ENCODE measurements around the gene SMG6. TPM values are rescaled to one million over a fixed set of nuclear protein-coding genes. Genes with fewer than 3 reads are reported as not detected.

Gene SMG6
- total RNA-seq, 2 donors from 2014 or later = 18.3 to 23.6 TPM

GRCh38 chr17:2054512-2055291 lies 248.9 kb downstream of the SMG6 start, which contains the start of gene HIC1:
TSS of gene HIC1 (plus strand) at chr17:2055103. CDS start at chr17:2056691, 1,588 bp downstream.
- Histone ChIP-seq H3K36me3 (no peaks in the 10 kb centered on the region), H3K4me3 (peak within 1 kb of the TSS; percentile 59), H3K9me3 (no peaks in the 10 kb centered on the region), H3K4me1 (peaks cover 16% of the 10 kb centered on the region), H3K27me3 (peaks cover 54% of the 10 kb centered on the region), H3K27ac (peak within 1 kb of the TSS; percentile 79), H3K9ac (ENCODE audit: low read depth in 2 of 2, low read length in 2 of 2) (peak within 1 kb of the TSS; percentile 40 to 76)
- intact Hi-C loops (cut with DNase I) = loop anchor here (2.0 to 10.0 kb wide), 3 partner anchors 118 to 220 kb away; no protein-coding TSS in a partner anchor
- DNase-seq = peak; percentile 71
- peak; percentile 97 for TF ChIP-seq CTCF (IDR thresholded peaks at IDR 0.05)

- peaks cover 18% of the 10 kb centered on the region for H3K4me1 ChIP-seq
- DNase-seq = no peak
- no peak for TF ChIP-seq CTCF (IDR thresholded peaks at IDR 0.05)
- no peaks in the 10 kb centered on the region for H3K9me3 ChIP-seq
- peak overlapping the region; percentile 59 for H3K4me3 ChIP-seq
- peaks cover 54% of the 10 kb centered on the region for H3K27me3 ChIP-seq
- H3K36me3 ChIP-seq = no peaks in the 10 kb centered on the region
- intact Hi-C loops (cut with DNase I) = loop anchor here (2.0 to 10.0 kb wide), 2 partner anchors 189 to 221 kb away; no protein-coding TSS in a partner anchor
- peak overlapping the region; percentile 79 for H3K27ac ChIP-seq
- H3K9ac ChIP-seq (ENCODE audit: low read depth in 2 of 2, low read length in 2 of 2) = peak overlapping the region; percentile 40 to 53
Measured at GRCh38 chr17:2054262-2054511, 249.4 kb downstream of the SMG6 start.

GRCh38 chr17:2053380-2054261 lies 250.0 kb downstream of the SMG6 start:
- H3K27me3 ChIP-seq = peaks cover 54% of the 10 kb centered on the region
- no peaks in the 10 kb centered on the region for H3K9me3 ChIP-seq
- intact Hi-C loops (cut with DNase I) = loop anchor here (2.0 to 10.0 kb wide), 2 partner anchors 189 to 221 kb away; no protein-coding TSS in a partner anchor
- peak overlapping the region; percentile 79 for H3K27ac ChIP-seq
- peaks cover 19% of the 10 kb centered on the region for H3K4me1 ChIP-seq
- H3K4me3 ChIP-seq = peak overlapping the region; percentile 59
- peak overlapping the region; percentile 40 to 53 for H3K9ac ChIP-seq (ENCODE audit: low read depth in 2 of 2, low read length in 2 of 2)
- peak; percentile 76 for DNase-seq
- no peaks in the 10 kb centered on the region for H3K36me3 ChIP-seq
- peak; percentile 61 for TF ChIP-seq CTCF (IDR thresholded peaks at IDR 0.05)

- H3K36me3 ChIP-seq = no peaks in the 10 kb centered on the region
- H3K27me3 ChIP-seq = peaks cover 41% of the 10 kb centered on the region
- no peaks in the 10 kb centered on the region for H3K9me3 ChIP-seq
- H3K4me3 ChIP-seq = no peak overlapping the region
- peak overlapping the region in 1 of 2 donors; percentile 24 for H3K9ac ChIP-seq (ENCODE audit: low read depth in 2 of 2, low read length in 2 of 2)
- TF ChIP-seq CTCF (IDR thresholded peaks at IDR 0.05) = no peak
- intact Hi-C loops (cut with DNase I) = loop anchor here (10.0 kb wide), 1 partner anchor 223 kb away; no protein-coding TSS in a partner anchor
- H3K27ac ChIP-seq = no peak overlapping the region
- DNase-seq = no peak
- H3K4me1 ChIP-seq = peaks cover 13% of the 10 kb centered on the region
Measured at GRCh38 chr17:2051933-2052559, 251.5 kb downstream of the SMG6 start.
